Measurements from ENCODE around the gene NRSN2.
"Not testable (repeated sequence)": the region's sequence is repeated elsewhere in the genome, so short reads cannot be mapped to it uniquely, and the experiment has no call there.

NRSN2 gene

GRCh38 chr20:354298-354977 is 7.5 kb downstream of the NRSN2 start:
- no peak for FAIRE-seq

- not testable (repeated sequence) for FAIRE-seq
These were observed 9.2 kb downstream of the NRSN2 start for GRCh38 chr20:356154-356553.

GRCh38 chr20:356745-357144 is 9.8 kb downstream of the NRSN2 start:
- FAIRE-seq, result no peak

- FAIRE-seq, result no peak
These were observed 12.1 kb downstream of the NRSN2 start for GRCh38 chr20:358891-359555.

- FAIRE-seq, result no peak
These were observed 14.7 kb downstream of the NRSN2 start for GRCh38 chr20:361561-361960.

- FAIRE-seq, result no peak
These were observed 15.7 kb downstream of the NRSN2 start for GRCh38 chr20:362271-363254.

- no peak for FAIRE-seq
These were observed 16.6 kb downstream of the NRSN2 start for GRCh38 chr20:363319-364078.

GRCh38 chr20:364905-365794 is 18.2 kb downstream of the NRSN2 start:
- FAIRE-seq, result no peak

GRCh38 chr20:366041-366718 is 19.3 kb downstream of the NRSN2 start:
- no peak for FAIRE-seq

- no peak for FAIRE-seq
These were observed 20.0 kb downstream of the NRSN2 start for GRCh38 chr20:366719-367485.

- FAIRE-seq, result no peak
These were observed 20.6 kb downstream of the NRSN2 start for GRCh38 chr20:367486-367887.

- no peak for FAIRE-seq
These were observed 22.0 kb downstream of the NRSN2 start for GRCh38 chr20:368915-369314.

GRCh38 chr20:370151-370600 is 23.3 kb downstream of the NRSN2 start:
- no peak for FAIRE-seq

- FAIRE-seq, result no peak
These were observed 24.3 kb downstream of the NRSN2 start for GRCh38 chr20:370977-371754.

GRCh38 chr20:371755-372542 is 25.0 kb downstream of the NRSN2 start:
- no peak for FAIRE-seq

- not testable (repeated sequence) for FAIRE-seq
These were observed 25.7 kb downstream of the NRSN2 start for GRCh38 chr20:372543-373082.

GRCh38 chr20:373171-373890 is 26.4 kb downstream of the NRSN2 start:
- FAIRE-seq, result no peak
